EH (cell line): ENCODE data around the gene SERPINA12.
"Not testable (repeated sequence)": the region's sequence is repeated elsewhere in the genome, so short reads cannot be mapped to it uniquely, and the experiment has no call there.

Experiments used
- DNase-seq: peaks from one replicate; pipeline ENCODE4 v3.0.0-alpha.2; 2015; ENCODE audit warnings: low read depth

The SERPINA12 gene

DNA sequence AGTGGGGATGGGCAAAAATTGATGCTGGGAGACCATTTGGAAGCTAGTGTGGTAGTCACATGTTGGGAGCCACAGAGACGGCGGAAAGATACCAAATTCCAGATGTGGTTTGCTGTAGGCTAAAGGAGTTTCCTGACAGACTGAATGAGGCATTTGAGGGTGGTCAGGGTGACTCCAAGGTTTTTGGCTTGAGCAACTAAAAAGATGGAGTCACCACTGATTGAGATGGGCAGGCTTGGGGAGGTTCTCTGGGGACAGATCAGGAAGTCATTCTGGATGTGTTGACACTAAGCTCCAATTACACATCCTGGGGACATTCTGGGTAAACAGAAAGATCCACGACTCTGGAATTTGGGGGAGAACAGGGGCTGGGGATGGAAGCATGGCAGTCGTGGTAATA, 17.8 kb downstream of the SERPINA12 start:
- peak; percentile 14 for DNase-seq

- no peak for DNase-seq
These were observed 19.9 kb downstream of the SERPINA12 start for GRCh38 chr14:94489336-94489735.

- DNase-seq, result no peak
These were observed 22.4 kb downstream of the SERPINA12 start for GRCh38 chr14:94486883-94487282.

GRCh38 chr14:94485944-94486841, 23.1 kb downstream of the SERPINA12 start:
- peak; percentile 71 for DNase-seq

DNA sequence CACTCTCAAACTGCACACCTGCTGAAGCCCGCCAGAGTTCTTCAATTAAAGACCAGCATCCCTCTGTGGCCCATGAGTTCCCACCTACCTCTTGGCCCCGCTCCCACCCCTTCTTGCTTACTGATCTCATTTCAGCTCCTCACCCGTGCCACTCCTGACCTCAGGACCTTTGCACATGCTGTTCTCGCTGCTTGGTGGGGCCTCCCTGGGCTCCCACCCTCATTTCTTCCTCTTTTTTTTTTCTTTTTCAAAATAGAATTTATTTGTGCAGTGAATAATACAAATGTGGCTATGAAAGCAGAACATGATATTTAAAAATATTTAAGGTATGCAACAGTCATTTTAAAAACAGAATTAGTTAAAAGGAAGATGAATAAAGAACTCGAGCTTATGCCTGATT, 24.8 kb downstream of the SERPINA12 start:
- DNase-seq, result no peak

GRCh38 chr14:94483729-94484275, 25.5 kb downstream of the SERPINA12 start:
- peak; percentile 57 for DNase-seq

GRCh38 chr14:94483071-94483451, 26.2 kb downstream of the SERPINA12 start:
- no peak for DNase-seq

GRCh38 chr14:94482132-94483070, 26.9 kb downstream of the SERPINA12 start:
- DNase-seq, result not testable (repeated sequence)

DNA sequence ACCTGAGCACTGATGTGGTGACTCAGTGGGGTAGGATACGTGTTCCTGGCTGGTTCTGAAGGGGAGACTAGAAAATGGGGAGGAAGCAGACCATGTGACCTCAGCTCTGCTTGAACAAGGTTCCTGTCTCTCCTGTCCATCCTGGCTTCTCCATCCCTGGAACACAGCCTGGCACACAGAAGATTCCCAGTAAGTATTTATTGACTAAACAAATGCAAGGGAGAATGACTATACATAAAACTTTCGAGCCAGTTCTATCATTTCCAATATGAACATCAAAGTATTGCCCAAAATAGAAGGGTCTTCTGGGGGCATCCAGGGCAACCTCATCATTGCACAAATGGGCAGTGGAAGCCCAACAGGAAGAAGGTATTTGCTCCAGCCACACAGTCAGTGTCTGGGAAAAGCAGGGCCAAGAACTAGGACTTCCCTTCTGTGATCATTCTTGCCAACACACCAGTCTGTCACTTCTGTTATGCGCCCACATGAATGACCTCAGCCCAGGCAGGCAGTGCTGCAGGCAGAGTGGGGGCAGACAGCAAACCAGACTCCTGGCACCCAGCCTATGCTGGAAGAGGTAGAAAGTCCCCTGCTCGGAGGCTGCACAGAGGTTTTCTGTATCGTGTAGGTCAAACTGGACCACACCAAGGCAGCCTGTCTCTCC, 27.7 kb downstream of the SERPINA12 start:
- peak; percentile 73 for DNase-seq

DNA sequence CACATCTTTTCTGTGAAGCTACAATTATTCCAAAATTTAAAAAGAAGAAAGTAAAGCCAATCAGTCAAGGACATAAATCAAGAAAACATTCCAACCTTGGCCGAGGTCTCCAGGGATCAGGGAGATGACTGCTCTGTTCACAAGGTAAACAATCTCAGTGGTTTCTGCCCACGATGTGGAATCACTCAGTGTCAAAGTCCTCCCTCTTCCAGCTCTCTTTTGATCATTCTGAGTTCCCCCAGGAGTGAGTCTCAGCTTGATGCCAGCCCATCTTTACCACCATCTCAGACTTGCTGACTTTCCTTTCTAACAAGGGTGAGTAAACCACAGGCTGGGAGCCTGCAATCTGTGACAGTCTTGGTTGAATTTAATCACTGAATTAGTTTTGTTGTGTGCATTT, 28.5 kb downstream of the SERPINA12 start:
- DNase-seq, result peak; percentile 21

DNA sequence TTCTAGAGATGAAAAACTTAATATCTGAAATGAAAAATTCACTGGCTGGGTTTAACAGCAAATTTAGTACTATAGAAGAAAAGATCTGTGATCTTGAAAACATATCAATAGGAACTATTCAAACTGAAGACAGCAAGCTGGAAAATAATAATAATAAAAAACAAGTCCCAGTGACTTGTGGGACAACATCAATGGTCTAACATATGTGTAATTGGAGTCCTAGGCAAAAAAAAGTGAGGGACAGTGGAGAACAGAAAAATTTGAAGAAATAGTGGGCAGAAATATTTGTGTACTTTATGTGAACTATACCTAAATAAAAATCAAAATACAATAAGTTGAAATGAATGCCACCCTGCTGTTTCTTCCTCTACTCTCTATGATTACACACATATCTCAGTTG, 30.8 kb downstream of the SERPINA12 start:
- DNase-seq, result no peak

DNA sequence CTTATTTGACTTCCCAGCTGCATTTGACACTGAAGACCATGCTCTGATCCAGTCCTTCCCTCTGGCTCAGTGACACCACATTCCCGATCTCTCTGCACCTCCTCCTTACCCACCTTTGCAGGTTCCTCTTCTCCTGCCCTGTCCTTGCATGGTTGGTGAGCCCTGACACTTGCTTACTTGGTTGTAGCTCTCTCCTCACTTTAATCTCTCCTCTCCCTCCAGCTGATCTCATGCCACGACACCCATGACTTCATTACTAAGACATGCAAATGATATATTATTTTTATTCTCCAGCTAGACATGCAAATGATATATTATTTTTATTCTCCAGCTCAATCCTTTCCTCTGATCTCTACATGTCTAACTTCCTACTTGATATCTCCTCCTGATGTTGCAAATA, 33.2 kb downstream of the SERPINA12 start, which contains the start of gene SERPINA9:
TSS of gene SERPINA9 (minus strand) at position 175 of the 400 bp plus-strand sequence. CDS start 6,357 bp downstream, outside the sequence.
- DNase-seq, result no peak

DNA sequence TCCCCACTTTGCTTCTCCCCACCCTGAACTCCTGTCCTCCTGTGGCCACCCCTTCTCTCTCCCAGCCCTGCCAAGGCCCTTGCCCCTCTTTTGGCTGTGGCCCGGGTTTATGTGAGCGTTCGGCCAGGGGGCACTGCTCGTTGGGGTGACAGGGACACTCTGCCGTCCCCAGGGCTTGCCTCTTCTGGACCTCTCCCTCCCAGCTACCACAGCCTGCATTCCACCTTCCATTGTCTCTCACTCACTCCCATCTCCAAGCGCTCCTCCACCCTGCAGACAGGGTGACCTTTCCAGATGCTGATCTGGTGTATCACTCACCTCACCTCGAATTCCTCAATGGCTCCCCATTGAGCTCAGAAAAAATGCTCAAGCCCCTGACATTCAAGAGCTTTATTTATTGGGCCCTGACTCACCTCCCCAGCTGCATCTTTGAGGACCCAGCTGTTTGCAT, 34.7 kb downstream of the SERPINA12 start:
- DNase-seq, result peak; percentile 60

DNA sequence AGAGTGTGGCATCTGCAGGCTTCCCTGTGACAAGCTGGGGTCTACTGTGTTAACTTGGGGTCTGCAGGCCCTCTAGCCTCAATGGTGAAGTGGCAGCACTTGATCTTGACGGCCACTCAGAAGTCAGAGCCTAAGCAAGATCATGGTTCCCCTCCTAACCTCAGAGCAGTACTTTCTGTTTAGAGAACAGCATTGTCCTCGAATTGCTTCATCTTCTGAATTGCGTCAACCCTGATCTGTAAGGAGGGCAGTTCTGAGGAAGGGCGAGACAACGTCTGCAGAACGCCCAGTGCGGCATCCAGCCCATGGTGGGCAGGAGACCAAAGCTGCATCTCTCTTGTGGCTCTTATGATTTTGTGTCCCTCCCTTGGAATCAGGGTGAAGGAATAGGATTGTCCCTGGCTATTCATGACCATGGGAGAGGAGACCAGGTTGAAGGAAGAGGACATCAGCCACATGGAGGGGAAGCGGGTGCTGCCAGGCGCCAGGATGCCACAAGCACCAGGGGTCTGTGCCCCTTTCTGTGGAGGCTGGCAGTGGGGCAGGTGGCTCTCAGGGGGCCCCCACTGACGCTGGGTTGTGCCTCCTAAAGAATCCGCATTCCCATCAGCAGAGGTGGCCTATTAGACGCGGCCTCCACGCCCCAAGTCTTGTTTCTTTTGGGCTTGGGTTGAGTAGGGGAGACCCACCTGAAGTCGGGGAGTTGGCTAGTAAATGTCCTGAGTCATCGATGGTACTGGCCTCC, 35.4 kb downstream of the SERPINA12 start:
- no peak for DNase-seq

GRCh38 chr14:94472842-94473241, 36.4 kb downstream of the SERPINA12 start:
- no peak for DNase-seq

- DNase-seq, result no peak
These were observed 38.2 kb downstream of the SERPINA12 start for GRCh38 chr14:94471045-94471444.

- DNase-seq, result no peak
These were observed 39.0 kb downstream of the SERPINA12 start for GRCh38 chr14:94470311-94470710.

DNA sequence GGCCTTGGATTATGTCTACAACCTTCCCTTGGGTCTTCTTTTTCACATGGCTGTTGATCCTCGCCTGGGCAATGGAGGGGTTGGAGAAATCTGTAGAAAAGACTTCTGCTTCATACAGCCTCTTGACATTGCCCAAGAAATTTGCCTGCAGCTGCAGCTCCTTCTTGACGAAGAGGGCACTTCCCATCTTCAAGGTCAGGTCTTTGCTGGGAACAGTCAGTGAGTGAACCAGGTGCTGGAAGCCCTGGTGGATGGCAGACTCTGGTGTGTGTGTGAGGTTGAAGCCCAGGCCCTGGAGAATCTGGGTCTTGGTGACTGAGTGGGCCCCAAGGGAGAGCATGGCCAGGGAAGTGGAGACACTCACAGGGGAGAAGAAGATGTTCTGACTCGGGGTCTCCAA, 40.0 kb downstream of the SERPINA12 start:
- no peak for DNase-seq

DNA sequence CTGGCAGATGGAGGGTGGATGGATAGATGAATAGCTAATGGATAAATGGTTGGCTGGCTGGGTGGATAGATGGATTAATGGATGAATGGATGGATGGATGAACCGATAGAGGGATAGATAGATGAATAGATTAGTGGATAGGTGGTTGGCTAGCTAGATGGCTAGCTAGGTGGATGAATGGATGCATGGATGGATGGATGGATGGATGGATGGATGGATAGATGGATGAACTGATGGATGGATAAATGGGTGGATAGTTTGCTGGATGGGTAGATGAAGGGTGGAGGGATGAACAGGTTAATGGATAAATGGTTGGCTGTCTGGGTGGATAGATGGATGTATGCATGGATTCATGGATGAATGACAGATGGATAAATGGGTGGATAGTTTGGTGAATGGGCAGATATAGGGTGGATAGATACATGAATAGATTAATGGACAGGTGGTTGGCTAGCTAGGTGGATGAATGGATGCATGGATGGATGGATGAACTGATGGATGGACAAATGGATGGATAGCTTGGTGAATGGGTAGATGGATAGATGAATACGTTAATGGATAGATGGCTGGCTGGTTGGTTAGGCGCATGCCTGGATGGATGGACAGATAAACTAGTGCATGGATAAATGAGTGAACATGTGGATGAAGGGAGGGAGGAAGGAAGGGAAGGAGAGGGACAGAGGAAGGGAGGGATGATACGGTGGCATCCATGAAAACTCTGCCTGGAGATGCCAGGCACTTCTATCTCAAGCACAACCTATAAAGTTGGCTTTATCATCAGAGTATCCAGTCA, 41.3 kb downstream of the SERPINA12 start:
- DNase-seq, result no peak

DNA sequence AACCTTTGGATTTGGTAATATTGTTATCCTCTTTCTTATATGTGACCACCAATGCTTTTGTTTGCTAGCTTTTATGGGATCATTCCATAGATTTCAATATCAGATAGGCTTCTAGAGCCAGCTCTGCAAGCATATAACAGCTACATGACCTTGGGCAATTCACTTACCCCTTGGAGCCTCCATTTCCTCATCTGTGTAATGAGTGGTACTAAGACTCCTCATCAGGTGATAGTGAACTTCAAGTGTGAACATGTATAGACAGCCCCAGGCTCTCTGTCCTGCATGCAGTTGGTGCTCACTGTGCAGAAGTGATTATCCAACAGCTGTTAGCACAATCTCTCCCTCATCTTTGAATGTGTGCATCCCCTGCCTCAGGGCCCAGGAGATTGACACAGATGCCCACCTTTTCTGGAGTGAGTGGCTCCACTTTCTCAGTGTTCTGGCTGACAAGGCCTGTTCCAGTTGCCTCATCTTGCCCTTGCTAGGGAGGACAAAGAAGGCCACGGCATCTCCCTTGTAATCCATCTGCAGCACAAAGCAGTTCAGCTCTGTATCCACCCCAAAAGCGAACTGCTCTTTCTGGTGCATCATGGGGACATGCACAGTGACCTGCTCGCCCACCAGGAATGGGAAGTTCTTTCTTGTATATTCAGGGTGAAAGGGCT, 42.4 kb downstream of the SERPINA12 start:
- DNase-seq, result no peak
